Measurements from ENCODE around the gene OR5A2.
A peak's percentile ranks its signal among the peaks of the same experiment; 100 is the strongest.
"Not testable (repeated sequence)": the region's sequence is repeated elsewhere in the genome, so short reads cannot be mapped to it uniquely, and the experiment has no call there.

The OR5A2 gene, protein sequence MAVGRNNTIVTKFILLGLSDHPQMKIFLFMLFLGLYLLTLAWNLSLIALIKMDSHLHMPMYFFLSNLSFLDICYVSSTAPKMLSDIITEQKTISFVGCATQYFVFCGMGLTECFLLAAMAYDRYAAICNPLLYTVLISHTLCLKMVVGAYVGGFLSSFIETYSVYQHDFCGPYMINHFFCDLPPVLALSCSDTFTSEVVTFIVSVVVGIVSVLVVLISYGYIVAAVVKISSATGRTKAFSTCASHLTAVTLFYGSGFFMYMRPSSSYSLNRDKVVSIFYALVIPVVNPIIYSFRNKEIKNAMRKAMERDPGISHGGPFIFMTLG

DNA sequence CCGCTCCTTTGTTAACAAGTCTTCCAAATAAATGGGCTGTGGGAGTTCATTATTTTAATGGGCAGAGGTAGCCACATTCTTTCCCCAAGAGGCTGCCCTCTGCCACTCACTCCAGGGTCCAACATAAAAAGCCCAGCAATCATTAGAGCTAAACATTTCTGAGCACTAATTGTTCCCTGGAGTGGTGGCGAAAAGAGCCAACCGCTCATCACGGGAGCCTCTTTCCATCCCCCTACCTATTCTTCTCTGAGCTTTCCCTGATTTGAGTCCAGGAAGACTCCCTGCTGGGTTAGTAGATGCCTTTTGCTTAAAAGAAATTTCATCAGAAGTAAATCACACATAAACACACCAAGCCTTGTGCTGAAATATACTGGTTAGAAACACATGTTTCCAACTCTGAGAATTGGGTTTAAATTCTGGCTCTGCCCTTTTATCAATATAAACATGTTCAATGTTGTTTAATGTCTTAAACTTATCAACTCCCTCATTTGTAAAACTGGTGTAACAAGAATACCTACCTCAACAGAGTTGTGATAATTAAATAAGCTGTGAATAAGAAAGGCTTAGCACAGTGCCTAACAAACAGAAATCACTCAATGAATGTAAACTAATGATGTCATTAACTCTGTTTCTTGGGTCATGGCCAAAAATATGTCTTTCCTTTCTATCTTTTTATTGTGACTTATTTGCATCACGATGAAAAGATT is at the start of gene OR5A2:
TSS of gene OR5A2 (minus strand) at position 53 of the 707 bp plus-strand sequence. CDS start 3,460 bp downstream, outside the sequence.
- no peak for DNase-seq

DNA sequence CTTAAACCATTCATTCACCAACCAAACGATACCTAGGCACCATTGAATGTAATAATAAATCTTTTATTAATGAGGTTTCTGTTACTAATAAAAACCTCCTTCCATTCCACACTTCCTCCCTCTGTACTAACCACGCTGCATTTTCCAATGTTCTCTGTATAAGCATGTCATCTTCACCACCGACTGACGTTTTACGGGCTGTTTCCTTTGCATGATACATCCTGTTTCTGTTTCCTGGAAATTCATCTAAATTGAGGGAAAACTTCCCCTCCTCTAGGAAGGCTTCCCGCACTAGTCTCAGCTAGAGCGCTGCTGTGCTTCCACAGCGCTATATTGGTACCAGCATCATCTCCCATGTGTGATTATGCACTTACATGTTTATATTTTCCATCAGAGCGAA is 49.0 kb upstream of the OR5A2 start:
- DNase-seq, result no peak
- ATAC-seq, result no peak

More for the DNA sequence above, at the start of gene OR5A2:
- no peak for ATAC-seq

DNA sequence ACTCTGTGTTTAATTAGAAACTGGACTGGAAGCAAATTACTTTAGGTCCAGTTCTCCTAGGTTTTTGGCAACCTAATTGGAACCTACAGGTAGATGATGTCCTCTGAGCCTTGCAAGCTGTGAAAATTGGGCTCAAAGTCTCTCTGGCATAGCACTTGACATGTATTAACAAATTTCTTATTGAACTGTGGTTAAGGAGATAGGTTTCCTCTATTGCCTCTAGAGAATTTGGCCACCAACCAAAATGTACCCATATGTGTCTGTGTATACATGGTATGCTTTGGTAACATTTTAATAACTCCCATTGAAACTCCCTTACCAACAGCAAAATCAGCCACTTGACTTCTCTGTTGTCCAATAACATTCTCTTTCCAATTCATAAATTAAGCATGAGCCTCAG is 46.8 kb upstream of the OR5A2 start, which contains the start of gene OR4D10:
TSS of gene OR4D10 (plus strand) at position 301 of the 400 bp plus-strand sequence. CDS start 4,115 bp downstream, outside the sequence.
- no peak for DNase-seq
- ATAC-seq, result no peak

DNA sequence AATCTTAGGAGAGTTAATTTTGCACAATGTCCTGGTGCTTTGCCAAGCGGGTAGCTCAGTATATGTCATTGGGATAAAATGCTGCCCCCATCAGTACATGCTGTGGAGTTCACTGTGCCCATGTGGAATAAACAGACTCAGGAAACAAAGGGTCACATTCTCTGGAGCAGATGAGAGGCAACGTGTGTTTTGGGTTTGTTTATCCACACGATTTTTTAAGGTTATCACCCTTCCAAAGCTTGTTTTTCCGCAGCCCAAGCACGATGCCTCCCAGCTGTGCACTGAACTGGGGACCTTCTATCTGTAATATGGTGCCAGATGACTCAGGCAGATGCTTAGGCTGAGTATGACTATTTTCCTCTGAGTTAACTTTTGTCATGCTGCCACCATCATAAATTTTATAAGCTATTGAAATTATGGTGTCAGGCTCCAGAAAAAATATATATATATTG is 37.0 kb upstream of the OR5A2 start:
- DNase-seq, result no peak
- ATAC-seq, result no peak

DNA sequence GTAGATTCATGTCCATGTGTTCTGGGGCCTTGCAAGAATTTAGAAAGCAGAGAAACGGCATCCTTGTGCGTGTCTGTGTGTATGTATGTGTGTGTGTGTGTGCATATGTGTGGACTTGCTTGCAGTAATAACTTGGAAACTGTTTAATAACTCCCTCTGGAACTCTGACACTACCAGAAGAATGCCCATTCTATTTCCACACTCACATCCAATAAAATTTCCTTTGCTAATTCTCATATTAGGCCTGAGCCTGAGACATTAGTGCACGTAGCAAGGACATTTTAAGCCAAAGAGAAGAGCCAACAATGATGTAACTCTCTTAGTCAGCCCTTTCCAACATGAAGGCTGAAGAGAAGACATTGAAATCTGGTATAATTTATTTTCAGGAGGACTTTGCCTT is 33.7 kb upstream of the OR5A2 start:
- no peak for DNase-seq
- no peak for ATAC-seq

DNA sequence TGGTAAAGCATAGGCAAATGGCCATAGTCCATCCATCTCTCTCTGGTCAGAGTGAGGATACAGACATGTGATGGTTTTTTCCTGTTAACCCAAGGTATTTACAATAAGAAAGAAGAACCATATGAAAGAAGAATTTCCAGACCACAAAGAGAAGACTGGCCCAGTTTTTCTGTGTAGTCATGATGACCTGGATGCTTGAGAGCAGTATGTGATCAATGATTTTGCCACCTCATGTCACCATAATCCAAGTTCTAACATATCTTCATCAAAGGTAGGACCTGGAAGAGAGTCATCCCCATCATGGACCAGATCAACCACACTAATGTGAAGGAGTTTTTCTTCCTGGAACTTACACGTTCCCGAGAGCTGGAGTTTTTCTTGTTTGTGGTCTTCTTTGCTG is 30.4 kb upstream of the OR5A2 start, which contains the start of gene OR4D6:
TSS of gene OR4D6 (plus strand) at position 301 of the 400 bp plus-strand sequence. CDS start at position 301, 0 bp downstream.
- ATAC-seq, result no peak
- no peak for DNase-seq

DNA sequence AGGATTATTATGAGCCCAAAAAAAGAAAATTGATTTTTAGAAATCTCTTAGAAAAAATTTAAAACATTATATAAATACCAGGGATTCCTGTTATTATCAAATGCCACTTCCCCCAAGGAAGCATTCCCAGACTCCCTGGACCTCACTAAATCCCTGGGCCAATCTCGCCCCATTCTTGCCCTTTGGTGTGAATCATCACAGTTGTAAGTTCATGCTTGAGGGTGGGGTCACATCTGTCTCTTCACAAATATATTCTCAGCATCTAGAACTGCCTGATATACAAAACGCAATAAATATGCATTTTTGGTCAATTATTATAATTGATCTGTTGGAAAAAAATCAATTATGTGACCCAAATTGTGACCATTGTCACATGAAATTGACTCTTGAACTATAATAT is 22.3 kb upstream of the OR5A2 start:
- ATAC-seq, result no peak

DNA sequence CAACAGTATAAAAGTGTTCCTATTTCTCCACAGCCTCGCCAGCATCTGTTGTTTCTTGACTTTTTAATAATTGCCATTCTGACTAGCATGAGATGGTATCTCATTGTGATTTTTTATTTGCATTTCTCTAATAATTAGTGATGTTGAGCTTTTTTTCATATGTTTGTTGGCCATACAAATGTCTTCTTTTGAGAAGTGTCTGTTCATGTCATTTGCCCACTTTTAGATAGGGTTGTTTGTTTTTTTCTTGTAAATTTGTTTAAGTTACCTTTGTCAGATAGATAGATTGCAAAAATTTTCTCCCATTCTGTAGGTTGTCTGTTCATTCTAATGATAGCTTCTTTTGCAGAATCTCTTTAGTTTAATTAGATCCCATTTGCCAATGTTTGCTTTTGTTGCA is 19.4 kb upstream of the OR5A2 start:
- not testable (repeated sequence) for DNase-seq, ATAC-seq

More for the DNA sequence above, 22.3 kb upstream of the OR5A2 start:
- no peak for DNase-seq

DNA sequence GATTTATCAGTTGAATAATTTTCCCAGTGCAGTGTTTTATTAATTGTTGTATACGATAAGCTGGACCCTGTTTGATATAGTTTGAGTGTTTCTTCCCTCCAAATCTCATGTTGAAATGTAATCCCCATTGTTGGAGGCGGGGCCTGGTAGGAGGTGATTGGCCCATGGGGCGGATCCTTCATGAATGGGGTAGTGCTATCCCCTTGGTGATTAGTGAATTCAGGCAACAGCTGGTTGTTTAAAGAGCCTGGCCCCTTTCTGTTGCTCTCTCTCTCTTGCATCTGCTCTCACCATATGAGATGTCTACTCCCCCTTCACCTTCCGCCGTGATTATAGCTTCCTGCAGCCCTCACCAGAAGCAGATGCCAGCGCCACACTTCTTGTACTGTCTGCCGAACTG is 11.6 kb upstream of the OR5A2 start:
- DNase-seq, result no peak

DNA sequence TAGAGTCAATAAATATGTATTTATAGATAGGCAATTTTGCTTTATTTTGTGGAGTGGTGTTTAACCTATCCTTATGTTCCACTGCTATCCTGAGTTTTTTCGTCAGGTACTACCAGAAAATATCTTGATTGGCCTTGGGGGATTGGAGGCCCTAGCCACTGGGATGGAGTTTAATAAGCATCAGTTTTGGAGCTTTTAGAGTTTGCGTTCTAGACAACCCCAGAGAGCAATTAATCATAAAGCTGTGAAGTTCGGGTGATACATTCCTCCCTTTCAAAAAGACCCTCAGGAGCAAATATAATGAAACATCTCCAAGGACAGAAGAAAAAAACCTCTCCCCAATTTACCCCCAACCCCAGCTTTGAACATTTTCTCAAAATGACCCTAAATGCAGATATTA is 10.0 kb upstream of the OR5A2 start, which contains the start of gene OR5A1:
TSS of gene OR5A1 (plus strand) at position 301 of the 400 bp plus-strand sequence. CDS start 6,700 bp downstream, outside the sequence.
- ATAC-seq (no peak), DNase-seq (no peak)

More for the DNA sequence above, 11.6 kb upstream of the OR5A2 start:
- no peak for ATAC-seq

DNA sequence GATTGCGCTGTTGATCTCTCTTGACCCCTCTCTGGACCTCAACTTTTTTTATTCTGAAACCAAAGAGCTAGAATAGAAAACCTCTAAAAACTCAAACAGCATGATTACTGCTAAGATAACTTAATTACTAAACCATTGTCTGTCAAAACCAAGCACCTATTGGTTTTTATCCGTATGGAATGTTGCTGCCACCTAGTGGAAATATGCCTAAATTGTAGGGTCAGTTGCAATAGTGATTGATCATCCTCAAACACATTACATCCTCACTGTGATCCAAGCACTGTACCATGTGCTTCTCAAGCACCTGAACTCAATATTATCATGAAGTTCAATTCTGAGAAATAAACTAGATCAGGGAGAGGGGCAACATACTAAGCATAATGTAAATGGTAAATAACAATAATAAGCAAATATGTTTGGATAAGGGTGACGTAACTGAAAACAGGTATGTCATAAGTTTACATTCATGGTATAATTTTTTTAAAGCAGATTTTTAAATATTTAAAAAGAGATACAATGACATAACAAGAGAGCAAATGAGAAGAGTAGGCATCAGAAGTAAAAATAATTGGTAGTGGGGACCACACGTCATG is 3.8 kb upstream of the OR5A2 start:
- peak; percentile 38 for DNase-seq

DNA sequence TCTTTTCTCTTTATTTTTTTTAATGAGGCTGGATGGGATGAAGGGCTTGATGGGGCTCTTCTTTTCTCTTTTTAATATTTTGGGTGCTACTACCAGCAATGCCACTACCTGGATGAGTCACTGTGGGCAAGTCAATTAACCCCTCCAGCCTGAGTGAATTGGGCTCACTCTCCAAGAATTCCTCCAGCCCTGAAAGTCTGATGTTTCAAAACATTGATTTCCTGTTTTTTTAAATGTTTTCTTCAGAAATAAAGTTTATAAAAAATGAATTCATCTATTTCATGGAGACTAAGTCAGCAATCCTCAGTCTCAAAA is 812 bp upstream of the OR5A2 start:
- ATAC-seq, result no peak
- no peak for DNase-seq

More for the DNA sequence above, 3.8 kb upstream of the OR5A2 start:
- peak; percentile 57 for ATAC-seq

DNA sequence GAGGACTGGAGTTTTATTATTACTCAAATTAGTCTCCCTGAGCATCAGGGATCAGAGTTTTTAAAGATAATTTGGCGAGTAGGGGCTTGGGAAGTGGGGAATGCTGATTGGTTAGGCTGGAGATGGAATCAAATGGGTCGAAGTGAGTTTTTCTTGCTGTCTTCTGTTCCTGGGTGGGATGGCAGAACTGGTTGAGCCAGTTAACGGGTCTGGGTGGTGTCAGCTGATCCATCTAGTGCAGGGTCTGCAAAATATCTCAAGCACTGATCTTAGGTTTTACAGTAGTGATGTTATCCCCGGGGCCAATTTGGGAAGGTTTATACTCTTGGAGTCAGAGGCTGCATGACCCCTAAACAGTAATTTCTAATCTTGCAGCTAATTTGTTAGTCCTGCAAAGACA is 1.1 kb downstream of the OR5A2 start:
- no peak for ATAC-seq
- no peak for DNase-seq

DNA sequence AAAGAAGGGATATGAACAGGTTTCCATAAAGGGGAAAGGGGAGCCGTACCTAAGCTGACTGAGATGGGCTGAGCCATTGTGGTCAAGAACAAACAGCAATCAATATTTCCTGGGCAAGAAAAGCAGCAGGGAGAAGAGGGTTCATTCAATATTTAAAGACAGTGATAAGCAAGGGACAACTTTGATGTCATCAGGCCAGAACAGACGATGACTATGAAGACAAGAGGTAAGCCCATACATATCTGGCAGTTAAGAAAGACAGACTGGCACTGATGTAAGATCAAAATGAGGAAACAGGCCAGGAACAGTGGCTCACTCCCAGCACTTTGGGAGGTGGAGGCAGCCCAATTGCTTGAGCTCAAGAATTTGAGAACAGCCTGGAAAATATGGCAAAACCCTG is 2.4 kb downstream of the OR5A2 start:
- ATAC-seq, result no peak

DNA sequence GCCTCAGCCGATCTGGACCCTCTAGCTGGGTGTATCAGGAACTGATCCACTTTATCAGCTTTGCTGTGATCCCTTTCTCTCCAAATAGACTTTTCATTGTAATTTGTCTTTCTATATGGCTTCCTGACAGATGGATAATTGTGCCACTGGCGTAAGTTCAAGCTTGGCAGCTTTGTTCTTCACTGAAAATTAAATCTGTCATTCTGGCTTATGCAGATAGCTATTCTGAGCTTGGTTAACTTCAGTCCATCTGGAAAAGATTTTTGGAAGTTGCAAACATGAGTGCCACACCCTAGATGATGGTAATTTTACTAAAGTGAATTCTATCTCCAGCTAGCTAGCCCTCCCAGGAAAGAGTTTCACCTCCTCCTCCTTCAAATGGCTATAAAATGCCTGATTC is 8.1 kb downstream of the OR5A2 start:
- DNase-seq (no peak), ATAC-seq (no peak)

More for the DNA sequence above, 2.4 kb downstream of the OR5A2 start:
- DNase-seq, result no peak

DNA sequence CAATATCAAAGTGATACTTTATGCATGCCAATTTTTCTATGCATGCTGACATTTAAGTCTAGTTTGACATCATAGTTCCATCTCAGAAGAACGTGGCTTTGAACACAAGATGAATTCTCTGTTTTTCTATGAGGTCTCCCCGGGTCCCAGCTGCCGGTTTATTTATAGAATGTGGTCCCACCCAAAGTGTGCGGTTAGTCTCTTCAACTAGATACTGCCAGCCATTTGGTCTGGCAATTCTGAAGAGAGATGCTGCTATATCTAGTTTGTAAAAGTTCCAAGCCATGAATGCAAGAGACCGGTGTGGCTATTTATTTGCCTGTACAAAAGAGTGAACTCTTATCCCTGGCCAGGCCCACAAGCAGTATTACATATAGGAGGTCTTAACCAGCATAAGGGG is 9.2 kb downstream of the OR5A2 start:
- ATAC-seq (no peak), DNase-seq (no peak)

DNA sequence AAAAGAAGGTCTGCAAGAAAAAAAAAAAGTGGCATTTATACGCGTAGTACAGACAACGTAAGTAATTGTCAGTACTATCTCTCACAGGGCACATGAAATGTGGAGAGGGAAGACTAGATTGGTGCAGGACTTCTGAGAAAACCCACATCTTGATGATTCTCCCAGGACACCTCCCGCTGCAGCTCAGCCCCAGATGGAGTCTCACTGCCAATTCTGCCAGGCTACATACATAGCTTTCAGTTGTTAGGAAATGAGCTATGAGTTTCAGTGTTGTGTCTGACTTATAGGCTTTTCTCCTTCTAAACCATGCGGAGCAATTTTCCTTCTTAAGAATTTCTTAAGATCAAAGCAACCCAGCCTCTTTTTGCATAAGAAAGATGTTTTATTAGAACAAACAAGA is 9.6 kb downstream of the OR5A2 start:
- ATAC-seq (no peak), DNase-seq (no peak)

DNA sequence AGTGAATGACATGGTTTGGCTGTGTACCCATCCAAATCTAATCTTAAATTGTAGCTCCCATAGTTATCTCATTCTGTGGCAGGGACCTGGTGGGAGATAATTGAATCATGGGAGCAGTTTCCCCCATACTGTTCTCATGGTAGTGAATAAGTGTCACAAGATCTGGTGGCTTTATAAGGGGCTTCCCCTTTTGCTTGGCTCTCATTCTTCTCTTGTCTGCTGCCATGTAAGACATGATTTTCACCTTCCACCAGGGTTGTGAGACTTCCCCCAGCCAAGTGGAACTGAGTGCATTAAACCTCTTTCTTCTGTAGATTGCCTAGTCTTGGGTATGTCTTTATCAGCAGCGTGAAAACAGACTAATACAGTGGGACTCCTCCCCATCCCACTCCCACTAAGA is 11.1 kb downstream of the OR5A2 start:
- ATAC-seq (no peak), DNase-seq (no peak)

DNA sequence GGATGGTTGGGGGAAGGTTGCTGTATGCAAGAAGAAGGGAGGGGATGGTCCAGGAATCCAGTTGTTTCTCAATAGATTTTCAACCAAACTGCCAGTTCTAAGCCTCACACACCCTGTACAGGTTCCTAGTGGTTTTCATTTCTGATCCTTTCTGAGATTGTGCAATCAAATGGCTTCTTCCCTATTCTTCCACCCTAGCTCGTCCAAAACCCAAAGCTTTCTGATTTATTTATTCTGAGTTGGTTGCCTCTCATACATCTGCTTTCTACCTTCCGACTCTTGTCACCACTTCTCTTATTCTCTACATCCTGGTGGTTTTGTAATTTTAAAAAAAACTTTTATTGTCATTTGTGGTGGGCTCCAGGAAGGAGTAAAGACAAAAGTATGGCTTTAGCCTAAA is 12.6 kb downstream of the OR5A2 start:
- DNase-seq (no peak), ATAC-seq (no peak)

DNA sequence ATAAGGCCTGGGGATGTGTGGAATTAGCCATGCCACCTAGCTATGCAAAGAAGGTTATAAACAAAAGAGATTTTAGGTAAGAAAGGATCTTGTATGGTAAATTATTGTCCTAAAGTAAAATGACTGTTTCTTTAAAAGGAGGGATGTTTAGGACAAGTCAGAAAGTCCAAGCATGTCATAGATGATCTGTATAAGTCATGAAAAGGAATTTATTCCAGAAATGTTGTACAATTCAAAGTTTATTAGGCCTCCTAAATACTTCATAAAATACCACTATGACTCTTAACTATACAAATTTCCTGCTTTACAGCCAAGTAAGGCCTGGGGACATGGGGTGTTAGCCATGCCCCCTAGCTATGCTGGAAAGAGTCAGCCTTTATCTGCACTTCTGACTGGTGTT is 22.7 kb downstream of the OR5A2 start:
- no peak for ATAC-seq
- no peak for DNase-seq

DNA sequence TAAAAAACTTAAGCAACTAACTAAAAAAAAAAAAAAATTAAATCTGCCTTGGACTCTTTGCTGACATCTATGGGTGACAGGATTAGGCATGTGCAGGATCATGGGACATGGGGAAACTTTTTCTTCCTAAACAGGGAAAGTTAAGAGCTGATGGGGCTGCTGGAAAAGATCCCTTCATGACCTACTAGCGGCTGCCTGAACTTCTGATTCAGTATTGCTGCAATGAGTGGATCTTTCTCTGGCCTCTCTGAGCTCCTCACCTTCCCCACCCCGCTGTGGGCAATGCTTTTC is 25.0 kb downstream of the OR5A2 start:
- no peak for ATAC-seq
- no peak for DNase-seq

DNA sequence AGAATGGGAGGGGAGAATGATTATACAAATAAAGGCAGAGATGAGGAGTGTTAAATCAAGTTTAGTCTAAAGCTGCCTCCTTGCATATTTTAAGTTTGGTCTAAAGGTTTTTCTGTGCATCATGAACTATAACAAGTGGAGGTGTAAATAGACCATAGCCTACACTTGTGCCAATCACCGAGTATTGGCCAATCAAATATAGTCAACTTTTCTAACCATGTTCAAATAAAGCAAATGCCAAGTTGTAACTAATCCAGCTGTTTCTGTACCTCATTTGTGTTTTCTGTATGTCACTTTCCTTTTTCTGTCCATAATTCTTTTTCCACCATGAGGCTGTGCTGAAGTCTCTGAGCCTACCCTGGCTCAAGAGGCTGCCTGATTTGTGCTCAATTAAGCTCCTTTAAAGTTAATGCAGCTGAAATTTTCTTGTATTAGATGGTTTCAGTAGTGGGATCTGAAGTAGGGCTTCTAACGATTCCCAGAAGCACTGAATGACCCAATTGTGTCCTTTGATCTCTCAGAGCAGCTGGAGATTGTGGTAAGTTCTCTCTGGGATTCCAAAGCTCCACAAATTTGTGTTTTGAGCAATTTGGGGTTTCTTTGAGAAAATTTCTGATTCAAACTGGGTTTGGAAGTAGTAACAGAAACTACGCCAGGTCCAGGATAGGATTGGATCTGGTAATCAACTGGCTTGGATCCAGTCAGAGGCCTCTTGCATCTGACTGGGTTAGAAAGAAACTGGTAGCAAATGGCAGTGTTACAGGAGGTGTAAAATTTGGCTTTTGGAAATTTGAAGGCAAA is 25.6 kb downstream of the OR5A2 start:
- no peak for ATAC-seq
- no peak for DNase-seq
